GM21390 (cell line): ENCODE data around the gene DLX3.

Experiments used
- ATAC-seq: cut with Tn5 transposase; IDR thresholded peaks from one replicate; pipeline ENCODE4 v1.9.1; 2021; ENCODE audit not compliant: unreplicated experiment

DLX3 gene

GRCh38 chr17:50024808-50025207 is 29.8 kb upstream of the DLX3 start:
- ATAC-seq: no peak

GRCh38 chr17:50023520-50023919 is 28.5 kb upstream of the DLX3 start:
- no peak for ATAC-seq

DNA sequence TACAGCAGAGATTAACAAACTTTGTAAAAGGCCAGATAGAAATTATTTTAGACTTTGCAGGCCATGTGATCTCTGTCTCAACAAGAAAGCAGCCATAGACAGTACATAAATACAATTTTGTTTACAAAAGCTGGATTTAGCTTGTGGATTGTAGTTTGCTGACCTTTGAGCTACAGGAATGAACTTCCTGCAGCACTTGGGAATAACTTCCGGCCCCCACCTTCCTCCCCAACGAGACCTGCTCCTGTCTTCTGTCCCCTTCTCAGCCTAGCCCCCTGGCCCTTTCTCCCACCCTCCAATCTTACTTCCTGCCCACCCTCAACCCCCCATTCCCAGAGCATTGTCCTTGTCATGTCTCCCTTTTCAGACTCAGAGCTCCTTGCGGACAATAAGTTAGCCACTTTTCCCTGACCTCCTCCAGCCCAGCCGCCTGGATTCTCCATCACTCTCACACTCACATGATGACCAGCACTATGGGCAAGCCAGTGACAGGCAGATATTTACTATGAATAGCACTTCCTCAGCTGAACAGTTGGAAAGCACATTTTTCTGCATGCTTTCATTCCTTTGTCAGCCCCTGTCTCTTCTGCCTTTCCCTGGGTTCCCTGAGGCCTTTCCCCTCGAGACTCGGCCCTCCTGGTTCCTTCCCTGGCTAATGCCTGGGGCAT is 27.6 kb upstream of the DLX3 start:
- ATAC-seq: no peak

DNA sequence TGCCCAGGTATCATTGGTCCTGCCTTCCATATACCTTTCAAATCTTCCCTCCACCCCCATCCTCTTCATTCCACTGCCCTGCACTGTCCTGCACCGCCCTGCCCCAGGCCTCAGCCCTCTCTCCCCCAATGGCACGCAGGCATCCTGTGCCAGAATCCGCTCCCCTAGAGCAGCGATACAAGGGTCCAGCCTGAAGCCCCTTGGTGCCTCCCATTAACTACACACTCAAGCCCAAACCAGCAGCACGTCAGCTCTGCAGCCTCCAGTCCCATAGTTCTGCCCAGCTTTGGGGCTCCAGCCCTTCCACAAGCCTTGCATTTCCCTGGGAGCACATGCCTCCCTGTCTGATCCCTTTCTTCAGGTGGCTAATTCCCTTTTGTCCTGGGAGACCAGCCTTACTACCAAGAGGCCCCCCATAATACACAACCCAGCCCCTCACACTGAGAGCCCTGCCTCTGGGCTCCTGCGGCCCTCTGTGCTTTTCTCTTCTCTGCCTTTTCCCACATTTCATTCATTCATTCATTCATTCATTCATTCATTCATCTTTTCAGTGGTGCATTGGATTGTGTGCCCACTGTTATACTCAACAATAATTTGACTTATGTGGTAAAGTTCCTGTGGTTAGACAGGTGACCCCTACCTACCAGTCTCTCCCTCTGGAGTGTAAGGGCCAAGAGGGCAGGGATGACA is 26.8 kb upstream of the DLX3 start:
- no peak for ATAC-seq

DNA sequence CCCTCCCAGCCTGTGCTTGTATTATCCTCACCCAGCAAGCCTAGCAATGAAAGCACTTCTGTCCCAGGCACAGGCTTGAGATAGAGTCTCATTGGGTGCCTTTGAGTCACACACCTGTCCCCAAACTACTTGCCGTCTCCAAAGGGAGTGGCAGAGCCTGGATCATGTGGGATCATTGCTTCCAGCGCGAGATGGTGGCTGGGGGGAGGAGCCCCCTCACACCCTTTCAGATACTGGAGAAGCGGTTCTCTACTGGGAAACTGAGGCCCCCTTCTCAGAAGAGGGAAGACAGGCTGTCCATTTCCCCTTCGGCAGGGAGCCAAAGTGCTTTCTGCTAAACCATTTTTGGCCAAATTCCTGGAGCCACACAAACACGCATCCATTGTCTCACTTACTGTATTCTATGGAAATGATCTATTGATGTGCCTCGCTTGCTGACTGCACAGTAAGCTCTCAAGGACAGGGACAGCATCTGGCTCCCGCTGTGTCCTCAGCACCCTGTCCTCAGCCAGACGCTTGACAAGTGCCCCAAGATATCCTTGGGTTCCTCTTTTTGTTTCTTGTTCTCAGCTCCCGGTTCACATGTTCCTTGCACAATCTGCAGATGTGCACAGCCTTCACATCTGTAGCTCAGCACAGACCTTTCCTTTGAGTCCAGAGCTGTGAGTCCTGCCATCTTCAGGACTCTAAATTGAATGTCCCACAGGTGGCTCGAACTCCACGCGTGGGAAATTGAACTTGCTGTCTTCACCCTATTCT is 26.0 kb upstream of the DLX3 start:
- ATAC-seq: no peak

- ATAC-seq: no peak
Observed at GRCh38 chr17:50018909-50019308, 23.9 kb upstream of the DLX3 start.

- no peak for ATAC-seq
Observed at GRCh38 chr17:50015146-50015545, 20.1 kb upstream of the DLX3 start.

- ATAC-seq: no peak
Observed at GRCh38 chr17:50014471-50015088, 19.6 kb upstream of the DLX3 start.

DNA sequence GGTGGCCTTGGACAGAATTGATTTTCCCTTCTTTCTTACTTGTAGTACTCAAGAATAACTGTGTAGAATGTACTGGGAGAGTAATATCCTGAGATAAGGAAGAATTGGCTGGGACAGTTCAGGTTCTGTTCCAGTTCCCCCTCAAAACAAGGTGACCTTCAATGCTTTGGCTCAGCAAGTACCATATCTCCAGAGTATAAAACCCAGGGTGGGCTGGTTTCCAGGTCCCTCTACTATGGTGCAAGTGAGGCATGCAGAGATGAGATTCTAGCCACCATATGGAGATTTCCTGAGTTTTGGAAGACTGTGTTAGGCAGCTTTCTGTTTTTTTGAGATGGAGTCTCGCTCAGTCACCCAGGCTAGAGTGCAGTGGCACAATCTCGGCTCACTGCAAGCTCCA is 18.1 kb upstream of the DLX3 start:
- no peak for ATAC-seq

GRCh38 chr17:50009282-50009681 is 14.3 kb upstream of the DLX3 start:
- ATAC-seq: no peak

- no peak for ATAC-seq
Observed at GRCh38 chr17:50003911-50004310, 8.9 kb upstream of the DLX3 start.

- no peak for ATAC-seq
Observed at GRCh38 chr17:49998836-49999511, 4.0 kb upstream of the DLX3 start.

GRCh38 chr17:49997773-49998703 is 3.0 kb upstream of the DLX3 start:
- peak; percentile 64 for ATAC-seq

DNA sequence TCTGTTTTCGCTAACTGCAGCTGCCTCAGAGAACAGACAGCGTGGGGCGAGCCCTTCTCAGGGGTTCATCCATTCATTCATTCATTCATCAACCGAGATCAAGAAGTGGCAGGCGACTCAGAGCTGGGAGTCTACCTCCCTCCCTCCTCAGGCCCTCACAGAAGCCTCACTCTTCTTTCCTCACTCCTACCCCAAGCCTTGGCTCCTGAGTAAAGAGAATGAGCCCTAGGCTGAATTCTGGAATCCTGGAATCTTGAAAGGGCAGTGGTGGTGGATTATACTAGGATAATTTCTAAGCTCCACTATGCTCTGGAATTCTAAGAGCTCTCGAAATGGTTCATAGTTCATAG is 2.3 kb upstream of the DLX3 start:
- no peak for ATAC-seq

DNA sequence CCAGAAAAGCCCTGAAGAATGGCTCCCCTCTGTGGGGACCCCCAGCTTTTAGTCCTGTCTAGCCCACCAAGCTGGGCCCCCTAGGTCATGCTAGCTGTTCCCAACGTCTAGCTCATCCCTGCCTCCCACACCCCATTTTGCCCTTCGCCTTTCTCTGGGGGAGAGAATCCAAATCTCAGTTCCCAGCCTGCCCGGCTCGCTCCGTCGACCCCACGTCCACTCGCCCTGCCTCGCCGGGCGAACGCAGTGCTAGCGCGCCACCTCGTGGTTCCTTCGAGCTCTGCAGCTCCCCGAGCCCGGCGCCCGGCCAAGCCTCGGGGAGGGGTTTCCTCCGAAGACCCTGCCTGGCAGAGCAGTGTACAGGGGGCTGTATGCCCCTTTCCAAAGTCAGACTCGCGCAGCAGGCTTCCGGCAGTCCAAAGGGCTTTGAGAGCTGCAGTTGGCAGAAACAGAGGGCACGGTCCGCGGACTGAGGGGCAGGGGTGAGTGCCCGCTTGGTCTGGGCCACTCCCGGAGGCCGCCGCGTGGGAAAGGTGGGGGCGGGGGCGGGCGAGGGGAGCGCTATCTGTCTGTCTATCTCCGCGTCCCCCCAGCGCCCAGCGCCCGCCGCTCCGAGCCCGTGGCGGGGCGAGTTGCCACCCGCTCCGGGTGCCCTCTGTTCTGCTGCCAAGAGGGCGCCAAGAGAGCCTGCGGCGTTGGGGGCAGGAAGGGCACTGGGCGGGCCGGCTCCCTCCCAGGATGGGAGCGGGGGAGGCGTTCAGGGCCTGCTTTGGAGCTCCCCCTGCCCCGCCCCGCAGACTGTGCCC is 1.7 kb upstream of the DLX3 start:
- no peak for ATAC-seq

DNA sequence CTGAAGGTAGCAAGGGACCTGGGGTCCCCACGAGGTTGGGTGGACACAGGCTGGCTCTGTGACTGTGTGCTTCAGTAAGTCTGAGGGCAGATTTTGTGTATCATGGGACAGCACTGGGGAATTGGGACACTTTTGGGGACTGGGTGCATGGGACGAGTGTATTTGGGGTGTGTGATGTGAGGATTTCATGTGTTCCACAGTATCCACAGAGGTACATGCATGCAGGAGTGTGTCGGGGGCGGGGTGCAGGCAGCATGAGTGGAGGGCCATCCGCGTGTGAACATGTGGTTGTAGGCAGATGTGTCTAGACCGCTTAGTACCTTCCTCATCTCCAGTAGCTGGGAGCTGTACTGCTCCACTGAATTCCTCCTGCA is 1.1 kb upstream of the DLX3 start:
- ATAC-seq: no peak

DNA sequence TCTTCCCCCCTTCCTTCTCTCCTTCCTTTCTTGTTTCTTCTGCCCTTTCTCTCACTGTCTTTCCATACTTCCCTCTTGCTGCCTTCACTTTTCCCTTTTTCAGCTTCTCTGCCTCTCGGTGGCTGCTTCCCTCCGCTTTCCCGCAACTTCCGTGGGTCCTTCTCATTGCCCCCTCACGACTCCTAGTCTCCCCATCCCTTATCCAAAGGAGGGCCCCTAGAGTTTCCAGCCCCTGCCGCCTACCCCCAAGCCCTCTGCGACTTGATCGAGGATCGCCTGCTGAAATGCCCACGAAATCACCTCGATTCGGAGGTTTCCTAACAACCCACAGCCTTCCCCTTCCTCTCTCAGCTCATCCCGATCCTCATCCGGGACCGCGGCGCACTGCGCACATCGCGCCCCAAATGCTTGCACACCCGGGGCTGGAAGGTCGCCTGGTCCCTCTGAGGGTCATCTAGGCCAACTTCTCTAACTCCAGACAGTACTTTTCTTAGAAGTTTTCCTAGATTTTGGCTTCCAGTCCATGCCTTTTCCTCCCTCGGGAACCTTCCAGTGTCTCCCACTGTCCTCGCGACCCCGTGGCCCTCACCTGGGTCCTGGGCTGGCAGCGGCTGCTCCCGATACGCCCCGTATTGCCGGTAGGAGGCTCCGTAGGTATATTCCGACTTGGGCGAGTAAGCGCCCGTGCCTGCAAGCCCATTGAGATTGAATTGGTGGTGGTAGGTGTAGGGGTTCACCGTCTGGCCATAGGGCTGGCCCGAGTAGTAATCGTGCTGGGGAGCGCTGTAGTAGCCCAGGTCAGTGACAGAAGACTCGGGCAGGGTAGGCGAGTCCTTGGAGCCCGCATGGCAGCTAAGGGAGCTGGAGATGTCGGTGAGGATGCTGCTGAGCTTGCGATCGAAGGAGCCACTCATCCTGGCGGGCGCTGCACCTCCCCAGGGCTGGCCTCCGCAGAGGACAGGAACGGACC is 654 bp downstream of the DLX3 start:
- no peak for ATAC-seq

- ATAC-seq: no peak
Observed at GRCh38 chr17:49993423-49994060, 1.5 kb downstream of the DLX3 start.
